Lower leg skin (tissue), 3 donors: ENCODE data around the gene C1QL1.

Experiments
- CTCF ChIP-seq, 3 donors: fragments of 450-650 bp; IDR thresholded peaks; one replicate each; pipeline ENCODE4 v1.5.1; 2016; ENCODE audit warnings: antibody characterized with exemption in 3 of 3, mild to moderate bottlenecking in 3 of 3, moderate library complexity in 2 of 3
- POLR2A ChIP-seq, 2 donors: fragments of 450-650 bp; IDR thresholded peaks; one replicate each; pipeline ENCODE4 v1.6.1; 2016 to 2017; ENCODE audit warnings: antibody characterized with exemption in 2 of 2, mild to moderate bottlenecking in 1 of 2, moderate library complexity in 1 of 2

DNA sequence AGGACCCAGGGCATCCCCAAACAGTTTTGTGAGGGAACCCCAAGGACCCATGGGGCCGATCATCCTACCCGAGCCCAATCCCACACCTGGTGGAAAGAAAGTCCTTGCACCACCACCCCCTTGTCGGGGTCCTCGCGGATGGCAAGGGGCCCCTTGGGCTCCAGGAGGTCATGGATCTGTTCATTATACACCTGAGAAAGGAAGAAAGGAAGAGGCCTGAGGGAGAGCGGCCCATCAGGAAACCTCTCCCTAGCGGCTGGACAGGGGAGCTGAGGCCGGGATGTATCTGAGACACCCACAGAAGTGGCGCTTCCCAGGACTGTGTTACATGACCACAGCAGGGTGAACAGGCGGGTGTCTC lies 33.4 kb downstream of the C1QL1 start:
- no peak for TF ChIP-seq POLR2A (IDR thresholded peaks at IDR 0.05)
- no peak for TF ChIP-seq CTCF (IDR thresholded peaks at IDR 0.05)
